Limb (tissue), 2 donors: ENCODE data around the gene HSDL2.
"Not testable (repeated sequence)": the region's sequence is repeated elsewhere in the genome, so short reads cannot be mapped to it uniquely, and the experiment has no call there.

ENCODE experiments used
- DNase-seq, 2 donors: peaks; one replicate each; pipeline ENCODE4 v3.0.0-alpha.2; 2016; ENCODE audit errors: extremely low spot score in 2 of 2

HSDL2 gene

GRCh38 chr9:112496074-112496722, 116.3 kb downstream of the HSDL2 start:
- no peak for DNase-seq

GRCh38 chr9:112500842-112501241, 120.9 kb downstream of the HSDL2 start:
- DNase-seq = no peak

GRCh38 chr9:112501287-112501686, 121.4 kb downstream of the HSDL2 start:
- DNase-seq = no peak

GRCh38 chr9:112502175-112502946, 122.5 kb downstream of the HSDL2 start:
- no peak for DNase-seq

GRCh38 chr9:112503170-112503569, 123.3 kb downstream of the HSDL2 start:
- no peak for DNase-seq

- no peak for DNase-seq
Measured at GRCh38 chr9:112505086-112505485, 125.2 kb downstream of the HSDL2 start.

GRCh38 chr9:112505607-112506006, 125.7 kb downstream of the HSDL2 start:
- no peak for DNase-seq

GRCh38 chr9:112506571-112506970, 126.7 kb downstream of the HSDL2 start:
- DNase-seq = no peak

GRCh38 chr9:112507001-112507680, 127.2 kb downstream of the HSDL2 start:
- no peak for DNase-seq

- DNase-seq = no peak
Measured at GRCh38 chr9:112508377-112508776, 128.5 kb downstream of the HSDL2 start.

GRCh38 chr9:112512377-112512776, 132.5 kb downstream of the HSDL2 start:
- DNase-seq = not testable (repeated sequence)

- no peak for DNase-seq
Measured at GRCh38 chr9:112516769-112517168, 136.9 kb downstream of the HSDL2 start.

GRCh38 chr9:112520069-112520468, 140.2 kb downstream of the HSDL2 start:
- no peak for DNase-seq

GRCh38 chr9:112520656-112521055, 140.7 kb downstream of the HSDL2 start:
- peak in 1 of 2 donors; percentile 24 for DNase-seq
